KMS-11 (cell line): ENCODE measurements around the gene HECTD2.

Experiments
- H2AFZ ChIP-seq: fragments of 200-600 bp; sonication (generic); 2 replicates; pipeline ENCODE4 v1.6.1; 2016; ENCODE audit warnings: antibody characterized with exemption, mixed run types, low read depth
- H3K27ac ChIP-seq: fragments of 200-600 bp; sonication (generic); 2 replicates; pipeline ENCODE4 v1.6.1; 2016; ENCODE audit warnings: mild to moderate bottlenecking, mixed run types
- H3K27me3 ChIP-seq: fragments of 200-600 bp; sonication (generic); 2 replicates; pipeline ENCODE4 v1.6.1; 2017; ENCODE audit warnings: mild to moderate bottlenecking, low read depth, mixed run types, moderate library complexity; ENCODE audit not compliant: insufficient read depth
- H3K36me3 ChIP-seq: fragments of 200-600 bp; sonication (generic); 2 replicates; pipeline ENCODE4 v1.6.1; 2017; ENCODE audit warnings: mild to moderate bottlenecking, mixed run types; ENCODE audit not compliant: insufficient read depth
- H3K4me1 ChIP-seq: fragments of 200-600 bp; sonication (generic); 2 replicates; pipeline ENCODE4 v1.6.1; 2016; ENCODE audit warnings: mild to moderate bottlenecking, low read depth, mixed run types; ENCODE audit not compliant: poor library complexity, severe bottlenecking
- H3K4me2 ChIP-seq: fragments of 200-600 bp; sonication (generic); 2 replicates; pipeline ENCODE4 v1.7.0; 2016; ENCODE audit warnings: mild to moderate bottlenecking, mixed run types
- H3K4me3 ChIP-seq: fragments of 200-600 bp; sonication (generic); IDR thresholded peaks from 2 replicates; pipeline ENCODE4 v1.6.1; 2017; ENCODE audit warnings: low read depth, low read length, mixed read lengths; ENCODE audit not compliant: insufficient read depth
- H3K79me2 ChIP-seq: fragments of 200-600 bp; sonication (generic); 2 replicates; pipeline ENCODE4 v1.6.1; 2016; ENCODE audit warnings: low read depth, mixed run types; ENCODE audit not compliant: insufficient read depth
- H3K9ac ChIP-seq: fragments of 200-600 bp; sonication (generic); 2 replicates; pipeline ENCODE4 v1.6.1; 2016; ENCODE audit warnings: mild to moderate bottlenecking, mixed run types
- H4K20me1 ChIP-seq: fragments of 200-600 bp; sonication (generic); 2 replicates; pipeline ENCODE4 v1.6.1; 2016; ENCODE audit warnings: mild to moderate bottlenecking, mixed run types; ENCODE audit not compliant: insufficient read depth
- TF ChIP-seq, protein P1 (sequence below): fragments of 200-600 bp; sonication (generic); conservative IDR thresholded peaks from 2 replicates; pipeline ENCODE4 v1.6.1; 2017; ENCODE audit warnings: low read depth, mild to moderate bottlenecking, antibody characterized with exemption, low read length, moderate library complexity, mixed read lengths

HECTD2 gene

DNA sequence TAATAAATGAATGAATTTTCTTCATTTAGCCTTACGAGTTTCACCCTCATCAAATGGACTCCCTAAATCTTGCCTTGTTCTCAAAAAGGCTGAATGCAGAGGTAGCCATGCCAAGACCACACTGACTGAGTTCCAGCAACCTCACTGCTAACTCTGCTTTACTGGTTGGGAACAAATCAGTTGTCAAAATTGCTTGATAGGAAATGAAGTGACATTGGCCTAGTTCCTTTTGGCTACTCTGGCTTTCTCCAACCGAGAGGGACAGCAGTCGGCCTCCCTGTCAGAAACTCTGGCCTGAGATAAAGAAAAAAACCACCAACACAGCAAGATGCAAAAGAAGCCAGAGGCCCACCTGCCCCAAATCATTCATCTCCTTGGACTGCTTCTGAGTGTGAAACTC is 135.7 kb downstream of the HECTD2 start:
- H3K9ac ChIP-seq = no peak overlapping the region
- no peak overlapping the region for H3K27ac ChIP-seq
- H3K4me1 ChIP-seq = no peaks in the 10 kb centered on the region
- no peaks in the 10 kb centered on the region for H3K27me3 ChIP-seq
- TF ChIP-seq, protein P1, sequence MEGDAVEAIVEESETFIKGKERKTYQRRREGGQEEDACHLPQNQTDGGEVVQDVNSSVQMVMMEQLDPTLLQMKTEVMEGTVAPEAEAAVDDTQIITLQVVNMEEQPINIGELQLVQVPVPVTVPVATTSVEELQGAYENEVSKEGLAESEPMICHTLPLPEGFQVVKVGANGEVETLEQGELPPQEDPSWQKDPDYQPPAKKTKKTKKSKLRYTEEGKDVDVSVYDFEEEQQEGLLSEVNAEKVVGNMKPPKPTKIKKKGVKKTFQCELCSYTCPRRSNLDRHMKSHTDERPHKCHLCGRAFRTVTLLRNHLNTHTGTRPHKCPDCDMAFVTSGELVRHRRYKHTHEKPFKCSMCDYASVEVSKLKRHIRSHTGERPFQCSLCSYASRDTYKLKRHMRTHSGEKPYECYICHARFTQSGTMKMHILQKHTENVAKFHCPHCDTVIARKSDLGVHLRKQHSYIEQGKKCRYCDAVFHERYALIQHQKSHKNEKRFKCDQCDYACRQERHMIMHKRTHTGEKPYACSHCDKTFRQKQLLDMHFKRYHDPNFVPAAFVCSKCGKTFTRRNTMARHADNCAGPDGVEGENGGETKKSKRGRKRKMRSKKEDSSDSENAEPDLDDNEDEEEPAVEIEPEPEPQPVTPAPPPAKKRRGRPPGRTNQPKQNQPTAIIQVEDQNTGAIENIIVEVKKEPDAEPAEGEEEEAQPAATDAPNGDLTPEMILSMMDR = no peak
- no peak overlapping the region for H3K4me3 ChIP-seq
- H3K4me2 ChIP-seq = no peak overlapping the region
- H4K20me1 ChIP-seq = no peaks in the 10 kb centered on the region
- H2AFZ ChIP-seq = no peak overlapping the region
- no peaks in the 10 kb centered on the region for H3K79me2 ChIP-seq
- H3K36me3 ChIP-seq = no peaks in the 10 kb centered on the region

DNA sequence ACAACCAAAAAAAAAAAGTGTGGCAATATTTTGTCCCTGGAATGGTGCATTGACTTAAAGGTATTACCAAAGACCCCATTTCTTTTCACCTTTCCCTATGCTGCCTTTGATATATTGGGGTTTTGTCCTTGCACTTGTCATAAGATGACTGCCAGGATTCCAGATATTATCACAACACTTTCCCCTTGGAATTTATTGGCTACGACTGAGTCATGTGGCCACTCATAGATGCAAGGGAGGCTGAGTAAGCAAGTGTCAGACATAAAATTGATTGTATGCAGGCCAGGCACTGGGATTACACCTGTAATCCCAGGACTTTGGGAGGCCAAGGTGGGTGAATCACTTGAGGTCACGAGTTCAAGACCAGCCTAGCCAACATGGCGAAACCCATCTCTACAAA is 139.1 kb downstream of the HECTD2 start:
- Histone ChIP-seq H2AFZ (no peak overlapping the region), H4K20me1 (no peaks in the 10 kb centered on the region), H3K36me3 (no peaks in the 10 kb centered on the region), H3K79me2 (no peaks in the 10 kb centered on the region), H3K27me3 (no peaks in the 10 kb centered on the region), H3K27ac (no peak overlapping the region), H3K4me2 (no peak overlapping the region), H3K9ac (no peak overlapping the region), H3K4me1 (no peaks in the 10 kb centered on the region), H3K4me3 (no peak overlapping the region)
- TF ChIP-seq, protein P1 = no peak

GRCh38 chr10:91550021-91550420 is 139.9 kb downstream of the HECTD2 start:
- Histone ChIP-seq H3K79me2 (no peaks in the 10 kb centered on the region), H4K20me1 (no peaks in the 10 kb centered on the region), H3K9ac (no peak overlapping the region), H3K36me3 (no peaks in the 10 kb centered on the region), H3K4me2 (no peak overlapping the region), H3K27ac (no peak overlapping the region), H2AFZ (no peak overlapping the region), H3K4me3 (no peak overlapping the region), H3K4me1 (no peaks in the 10 kb centered on the region), H3K27me3 (no peaks in the 10 kb centered on the region)
- TF ChIP-seq, protein P1 = no peak

GRCh38 chr10:91551856-91552255 is 141.7 kb downstream of the HECTD2 start:
- Histone ChIP-seq H3K4me3 (no peak overlapping the region), H3K4me2 (no peak overlapping the region), H2AFZ (no peak overlapping the region), H3K36me3 (no peaks in the 10 kb centered on the region), H4K20me1 (no peaks in the 10 kb centered on the region), H3K27ac (no peak overlapping the region), H3K9ac (no peak overlapping the region), H3K4me1 (no peaks in the 10 kb centered on the region), H3K27me3 (no peaks in the 10 kb centered on the region), H3K79me2 (no peaks in the 10 kb centered on the region)
- TF ChIP-seq, protein P1 = no peak; the same call in 1 of the 2 replicates
